Neutrophil (primary cell): Measurements from ENCODE around the gene HNF4A.

ENCODE experiments used
- H3K27ac ChIP-seq: fragments of 200-600 bp; sonication (generic); 2 replicates; pipeline ENCODE4 v1.5.1; 2016; ENCODE audit warnings: mild to moderate bottlenecking, moderate library complexity
- H3K27me3 ChIP-seq: fragments of 200-600 bp; sonication (generic); 2 replicates; pipeline ENCODE4 v1.6.0; 2016; ENCODE audit warnings: mild to moderate bottlenecking
- H3K36me3 ChIP-seq: fragments of 200-600 bp; sonication (generic); 2 replicates; pipeline ENCODE4 v1.5.1; 2017
- H3K4me1 ChIP-seq, 2 experiments: fragments of 200-600 bp in 1 of 2; sonication (generic) in 1 of 2; 1 replicate in 1 of 2; 2 replicates in 1 of 2; pipeline versions ENCODE4 v1.5.1 to v1.6.1; 2013 to 2016; ENCODE audit warnings: low read depth in 1 of 2, low read length in 1 of 2, mild to moderate bottlenecking in 1 of 2, moderate library complexity in 1 of 2; ENCODE audit not compliant: control insufficient read depth in 1 of 2, insufficient read depth in 1 of 2
- H3K4me3 ChIP-seq, 2 experiments: fragments of 200-600 bp in 1 of 2; sonication (generic) in 1 of 2; 1 replicate in 1 of 2; 2 replicates in 1 of 2; pipeline ENCODE4 v1.5.1; 2013 to 2016; ENCODE audit warnings: low read depth in 1 of 2, low read length in 1 of 2, mild to moderate bottlenecking in 1 of 2, moderate library complexity in 1 of 2
- H3K9me3 ChIP-seq: fragments of 200-600 bp; sonication (generic); 2 replicates; pipeline ENCODE4 v1.5.1; 2016
- TF ChIP-seq, protein P1 (sequence below): fragments of 200-600 bp; sonication (generic); IDR thresholded peaks from 2 replicates; pipeline ENCODE4 v1.5.1; 2016; ENCODE audit warnings: antibody characterized with exemption

HNF4A gene

GRCh38 chr20:44475372-44475693 lies 119.8 kb downstream of the HNF4A start:
- peak overlapping the region; percentile 84 to 89 for H3K4me3 ChIP-seq
- peak overlapping the region; percentile 91 for H3K27ac ChIP-seq
- no peaks in the 10 kb centered on the region for H3K27me3 ChIP-seq
- H3K4me1 ChIP-seq = peaks cover 31 to 32% of the 10 kb centered on the region in 2 experiments
- H3K36me3 ChIP-seq = peaks cover 9% of the 10 kb centered on the region
- TF ChIP-seq, protein P1, sequence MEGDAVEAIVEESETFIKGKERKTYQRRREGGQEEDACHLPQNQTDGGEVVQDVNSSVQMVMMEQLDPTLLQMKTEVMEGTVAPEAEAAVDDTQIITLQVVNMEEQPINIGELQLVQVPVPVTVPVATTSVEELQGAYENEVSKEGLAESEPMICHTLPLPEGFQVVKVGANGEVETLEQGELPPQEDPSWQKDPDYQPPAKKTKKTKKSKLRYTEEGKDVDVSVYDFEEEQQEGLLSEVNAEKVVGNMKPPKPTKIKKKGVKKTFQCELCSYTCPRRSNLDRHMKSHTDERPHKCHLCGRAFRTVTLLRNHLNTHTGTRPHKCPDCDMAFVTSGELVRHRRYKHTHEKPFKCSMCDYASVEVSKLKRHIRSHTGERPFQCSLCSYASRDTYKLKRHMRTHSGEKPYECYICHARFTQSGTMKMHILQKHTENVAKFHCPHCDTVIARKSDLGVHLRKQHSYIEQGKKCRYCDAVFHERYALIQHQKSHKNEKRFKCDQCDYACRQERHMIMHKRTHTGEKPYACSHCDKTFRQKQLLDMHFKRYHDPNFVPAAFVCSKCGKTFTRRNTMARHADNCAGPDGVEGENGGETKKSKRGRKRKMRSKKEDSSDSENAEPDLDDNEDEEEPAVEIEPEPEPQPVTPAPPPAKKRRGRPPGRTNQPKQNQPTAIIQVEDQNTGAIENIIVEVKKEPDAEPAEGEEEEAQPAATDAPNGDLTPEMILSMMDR = no peak
- no peaks in the 10 kb centered on the region for H3K9me3 ChIP-seq

- H3K9me3 ChIP-seq = no peaks in the 10 kb centered on the region
- H3K4me1 ChIP-seq = peaks cover 37 to 38% of the 10 kb centered on the region in 2 experiments
- H3K36me3 ChIP-seq = peaks cover 15% of the 10 kb centered on the region
- H3K27me3 ChIP-seq = no peaks in the 10 kb centered on the region
- TF ChIP-seq, protein P1 = peak; percentile 57
- H3K27ac ChIP-seq = peak within 1 kb of the TSS; percentile 91
- peak within 1 kb of the TSS; percentile 84 to 89 for H3K4me3 ChIP-seq
These were observed 120.4 kb downstream of the HNF4A start, which contains the start of gene TTPAL for GRCh38 chr20:44475694-44476560. Gene TTPAL, plus strand, starts transcription at chr20:44475874. Its CDS starts 4,126 bp downstream, at chr20:44480000.

DNA sequence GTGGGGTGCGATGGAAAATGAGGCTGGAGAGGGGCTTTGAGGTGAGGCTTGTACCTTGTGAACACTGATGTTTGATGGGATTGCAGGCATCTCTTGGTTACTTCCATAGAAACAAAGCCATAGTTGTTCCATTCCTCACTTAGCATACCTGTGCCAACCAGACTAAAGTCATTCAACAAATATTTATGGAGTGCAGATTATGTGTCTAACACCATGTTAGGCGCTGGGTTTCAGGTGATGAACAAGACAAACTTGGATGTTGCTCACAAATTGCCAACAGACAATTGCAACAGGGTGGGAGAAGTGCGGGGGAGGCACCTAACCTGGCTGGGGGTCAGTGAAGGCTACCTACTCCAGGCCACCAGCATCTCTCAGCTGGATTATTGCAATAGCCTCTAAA lies 121.7 kb downstream of the HNF4A start:
- H3K27me3 ChIP-seq = no peaks in the 10 kb centered on the region
- H3K36me3 ChIP-seq = peaks cover 16% of the 10 kb centered on the region
- TF ChIP-seq, protein P1 = no peak
- no peak overlapping the region for H3K4me3 ChIP-seq
- peaks cover 49 to 50% of the 10 kb centered on the region in 2 experiments for H3K4me1 ChIP-seq
- peak overlapping the region; percentile 91 for H3K27ac ChIP-seq
- H3K9me3 ChIP-seq = no peaks in the 10 kb centered on the region

DNA sequence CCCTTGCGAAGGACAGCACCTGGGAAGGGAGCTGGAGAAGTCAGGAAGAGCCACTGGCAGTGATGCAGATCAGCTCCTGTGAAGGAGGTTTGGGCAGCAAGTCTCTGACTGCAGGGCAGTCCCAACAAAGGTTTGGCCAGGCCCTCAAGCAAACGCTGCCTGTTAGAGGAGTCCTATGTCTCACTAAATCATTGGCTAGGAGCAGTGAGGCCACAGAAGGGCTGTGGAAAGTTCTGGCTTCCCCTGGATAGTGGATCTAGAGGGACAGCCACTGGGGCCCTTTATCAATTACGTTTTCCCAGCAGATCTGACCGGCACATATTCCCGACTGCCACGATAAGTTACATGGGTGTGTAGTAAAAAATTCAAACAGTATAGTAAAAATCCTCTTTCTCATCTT lies 122.7 kb downstream of the HNF4A start:
- peaks cover 23% of the 10 kb centered on the region for H3K36me3 ChIP-seq
- H3K27me3 ChIP-seq = no peaks in the 10 kb centered on the region
- no peak overlapping the region for H3K4me3 ChIP-seq
- TF ChIP-seq, protein P1 = no peak
- no peaks in the 10 kb centered on the region for H3K9me3 ChIP-seq
- H3K4me1 ChIP-seq = peaks cover 58 to 60% of the 10 kb centered on the region in 2 experiments
- peak overlapping the region; percentile 36 for H3K27ac ChIP-seq

DNA sequence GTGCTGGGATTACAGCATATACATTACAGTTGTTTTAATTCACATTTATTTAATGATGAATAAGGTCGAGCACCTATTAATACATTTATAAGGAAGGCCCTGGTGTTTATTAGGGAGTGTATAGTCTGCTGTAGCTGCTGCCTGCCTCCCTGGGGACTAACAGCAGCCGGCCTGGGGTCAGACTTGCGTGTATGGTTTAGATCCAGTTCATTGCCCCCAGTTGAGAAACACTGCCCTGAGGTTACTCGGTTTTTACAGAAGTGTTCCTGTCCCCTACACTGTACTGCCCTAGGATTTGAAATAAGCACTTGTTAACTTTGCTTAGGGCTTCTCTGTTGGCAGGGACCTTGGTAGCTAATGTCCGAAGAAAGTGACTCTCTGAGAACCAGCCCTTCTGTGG lies 124.1 kb downstream of the HNF4A start:
- H3K4me3 ChIP-seq = no peak overlapping the region
- peak overlapping the region; percentile 86 for H3K27ac ChIP-seq
- peaks cover 37% of the 10 kb centered on the region for H3K36me3 ChIP-seq
- H3K9me3 ChIP-seq = no peaks in the 10 kb centered on the region
- peaks cover 58 to 61% of the 10 kb centered on the region in 2 experiments for H3K4me1 ChIP-seq
- TF ChIP-seq, protein P1 = no peak
- H3K27me3 ChIP-seq = no peaks in the 10 kb centered on the region
